Stimulated activated memory B cell treated with anti-CD40 and anti-IgM and Interleukin-4, amounts not matched to agents 10 μg/mL and 1 μg/mL and 100 μg/mL, for 72 hours (primary cell): Measurements from ENCODE around the gene ARHGEF28.

Experiments
- ATAC-seq: fragments of 150-1000 bp; cut with Tn5 transposase; 2 replicates; pipeline ENCODE4 v1.10.0; 2021
- H3K27ac Mint-ChIP-seq: one replicate; pipeline ENCODE4 v1.8.0; 2022; ENCODE audit warnings: mild to moderate bottlenecking, mixed read lengths
- H3K27me3 Mint-ChIP-seq: one replicate; pipeline ENCODE4 v1.8.0; 2022; ENCODE audit warnings: mixed read lengths
- H3K36me3 Mint-ChIP-seq: one replicate; pipeline ENCODE4 v1.8.0; 2022; ENCODE audit warnings: mixed read lengths
- H3K4me1 Mint-ChIP-seq: one replicate; pipeline ENCODE4 v1.8.0; 2022; ENCODE audit warnings: mixed read lengths
- H3K4me3 Mint-ChIP-seq: one replicate; pipeline ENCODE4 v1.8.0; 2022; ENCODE audit warnings: mild to moderate bottlenecking, moderate library complexity, mixed read lengths
- H3K9me3 Mint-ChIP-seq: one replicate; pipeline ENCODE4 v1.8.0; 2022; ENCODE audit warnings: mixed read lengths

The ARHGEF28 gene

DNA sequence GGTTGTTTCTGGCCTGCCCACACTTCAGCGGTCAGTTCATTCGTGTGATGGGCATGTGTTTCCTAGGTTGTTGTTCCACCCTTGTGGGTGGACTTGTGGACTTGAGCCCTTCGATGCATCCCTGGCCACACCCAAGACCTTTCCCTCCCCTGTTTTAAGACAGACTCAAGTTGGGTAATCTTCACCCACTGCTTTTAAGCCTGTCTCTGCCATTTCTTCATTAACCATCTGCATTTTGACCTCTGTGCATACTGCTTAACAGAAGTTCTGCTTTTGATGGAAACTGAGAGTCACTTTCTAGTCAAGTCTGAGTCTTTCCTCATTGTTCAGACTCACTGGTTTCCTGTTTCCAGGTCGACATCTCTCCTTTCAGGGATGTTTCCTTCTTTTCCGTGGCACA lies 233.7 kb downstream of the ARHGEF28 start:
- Mint-ChIP-seq H3K4me1 (no peaks in the 10 kb centered on the region), H3K9me3 (no peaks in the 10 kb centered on the region), H3K27me3 (peaks cover 9% of the 10 kb centered on the region), H3K4me3 (no peak overlapping the region), H3K36me3 (no peaks in the 10 kb centered on the region), H3K27ac (no peak overlapping the region)
- no peak for ATAC-seq

DNA sequence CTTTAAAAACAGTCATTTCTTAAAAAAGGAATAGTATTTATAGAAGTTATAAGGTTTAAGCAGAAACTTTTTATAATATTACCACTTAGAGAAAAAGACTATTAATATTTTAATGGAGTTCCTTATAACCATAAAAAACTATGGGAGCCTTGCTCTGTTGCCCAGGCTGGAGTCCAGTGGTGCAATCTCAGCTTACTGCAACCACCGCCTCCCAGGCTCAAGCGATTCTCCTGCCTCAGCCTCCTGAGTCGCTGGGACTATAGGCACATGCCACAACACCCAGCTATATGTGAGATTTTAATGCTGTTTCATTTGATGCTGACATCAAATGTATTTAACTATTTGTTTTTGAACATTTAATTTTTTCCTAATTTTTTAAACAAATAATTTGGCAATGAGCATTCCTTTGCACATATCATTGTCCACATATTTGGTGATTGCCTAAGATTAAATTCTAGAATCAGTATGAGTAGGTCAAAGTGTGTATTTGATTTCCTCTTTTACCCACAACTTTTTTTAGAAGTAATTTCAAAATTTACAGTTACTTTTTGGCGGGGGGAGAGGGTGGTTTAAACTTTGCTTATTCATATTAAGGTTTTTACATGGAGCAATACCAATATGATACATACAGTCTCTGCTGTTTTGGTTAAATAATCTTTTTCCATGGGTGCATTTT lies 235.5 kb downstream of the ARHGEF28 start:
- H3K4me1 Mint-ChIP-seq = no peaks in the 10 kb centered on the region
- H3K27me3 Mint-ChIP-seq = peaks cover 9% of the 10 kb centered on the region
- no peaks in the 10 kb centered on the region for H3K9me3 Mint-ChIP-seq
- ATAC-seq = no peak
- no peak overlapping the region for H3K27ac Mint-ChIP-seq
- no peaks in the 10 kb centered on the region for H3K36me3 Mint-ChIP-seq
- no peak overlapping the region for H3K4me3 Mint-ChIP-seq

DNA sequence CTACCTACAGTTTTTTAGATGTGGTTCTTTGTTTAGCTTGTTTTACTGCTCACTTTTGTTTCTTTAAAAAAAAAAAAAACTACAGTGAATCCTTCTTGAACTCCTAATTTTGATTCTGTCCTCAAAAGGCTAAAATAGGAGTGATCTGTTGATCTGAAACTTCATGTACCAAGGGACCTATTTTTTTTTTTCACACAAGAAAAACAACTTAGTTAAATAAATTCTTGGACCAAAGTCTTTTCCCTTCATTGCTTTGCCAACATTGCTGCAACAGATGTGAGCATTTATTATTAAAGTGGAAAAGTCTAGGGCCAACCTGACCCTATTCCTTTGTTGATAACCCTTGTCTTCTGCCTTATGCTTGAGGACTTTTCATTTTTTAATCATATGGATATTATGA lies 236.8 kb downstream of the ARHGEF28 start:
- H3K27ac Mint-ChIP-seq = no peak overlapping the region
- peaks cover 16% of the 10 kb centered on the region for H3K27me3 Mint-ChIP-seq
- no peak overlapping the region for H3K4me3 Mint-ChIP-seq
- no peaks in the 10 kb centered on the region for H3K36me3 Mint-ChIP-seq
- no peak for ATAC-seq
- H3K4me1 Mint-ChIP-seq = no peaks in the 10 kb centered on the region
- H3K9me3 Mint-ChIP-seq = no peaks in the 10 kb centered on the region

DNA sequence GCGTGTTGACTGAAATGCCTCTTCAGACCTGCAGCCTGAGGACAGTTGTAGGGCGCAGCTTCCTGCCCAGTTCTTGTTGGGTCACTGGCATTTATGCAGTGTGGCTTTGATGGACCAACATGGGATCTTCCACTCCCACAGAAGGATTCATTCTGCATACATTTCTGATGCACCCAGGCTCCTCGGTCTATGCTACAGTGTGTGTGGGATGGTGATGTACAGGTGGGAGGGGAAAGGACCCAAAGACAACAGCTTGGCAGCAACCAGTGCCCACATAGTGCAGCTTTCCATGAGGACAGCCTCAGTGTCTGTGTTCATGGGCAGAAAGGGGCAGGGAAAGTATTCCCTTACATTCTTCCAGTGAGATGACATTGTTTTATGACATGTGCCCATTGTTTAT lies 237.9 kb downstream of the ARHGEF28 start:
- no peaks in the 10 kb centered on the region for H3K4me1 Mint-ChIP-seq
- H3K36me3 Mint-ChIP-seq = no peaks in the 10 kb centered on the region
- H3K27me3 Mint-ChIP-seq = peaks cover 18% of the 10 kb centered on the region
- no peak overlapping the region for H3K4me3 Mint-ChIP-seq
- no peaks in the 10 kb centered on the region for H3K9me3 Mint-ChIP-seq
- no peak overlapping the region for H3K27ac Mint-ChIP-seq
- ATAC-seq = no peak

DNA sequence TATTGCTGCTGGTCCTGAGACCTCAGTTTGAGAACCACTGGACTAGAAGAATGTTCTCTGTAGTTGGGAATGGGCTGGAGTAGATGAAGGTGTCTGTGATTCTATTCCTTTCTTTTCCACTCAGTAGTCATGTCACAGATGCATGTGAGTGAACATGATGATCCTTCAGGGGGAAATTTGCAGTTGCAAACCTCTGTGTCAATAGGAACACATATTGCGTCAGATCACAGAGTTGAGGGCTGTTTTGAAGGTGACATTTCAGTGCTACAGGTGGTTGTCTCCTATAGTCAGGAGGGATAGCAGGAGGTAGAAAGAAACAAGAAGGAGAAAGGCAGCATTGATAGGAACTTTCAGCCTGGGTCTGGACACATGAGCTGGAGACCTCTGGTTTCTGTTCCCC lies 239.3 kb downstream of the ARHGEF28 start:
- no peaks in the 10 kb centered on the region for H3K9me3 Mint-ChIP-seq
- H3K4me3 Mint-ChIP-seq = no peak overlapping the region
- H3K27me3 Mint-ChIP-seq = peaks cover 18% of the 10 kb centered on the region
- H3K4me1 Mint-ChIP-seq = no peaks in the 10 kb centered on the region
- H3K27ac Mint-ChIP-seq = no peak overlapping the region
- no peaks in the 10 kb centered on the region for H3K36me3 Mint-ChIP-seq
- ATAC-seq = no peak

DNA sequence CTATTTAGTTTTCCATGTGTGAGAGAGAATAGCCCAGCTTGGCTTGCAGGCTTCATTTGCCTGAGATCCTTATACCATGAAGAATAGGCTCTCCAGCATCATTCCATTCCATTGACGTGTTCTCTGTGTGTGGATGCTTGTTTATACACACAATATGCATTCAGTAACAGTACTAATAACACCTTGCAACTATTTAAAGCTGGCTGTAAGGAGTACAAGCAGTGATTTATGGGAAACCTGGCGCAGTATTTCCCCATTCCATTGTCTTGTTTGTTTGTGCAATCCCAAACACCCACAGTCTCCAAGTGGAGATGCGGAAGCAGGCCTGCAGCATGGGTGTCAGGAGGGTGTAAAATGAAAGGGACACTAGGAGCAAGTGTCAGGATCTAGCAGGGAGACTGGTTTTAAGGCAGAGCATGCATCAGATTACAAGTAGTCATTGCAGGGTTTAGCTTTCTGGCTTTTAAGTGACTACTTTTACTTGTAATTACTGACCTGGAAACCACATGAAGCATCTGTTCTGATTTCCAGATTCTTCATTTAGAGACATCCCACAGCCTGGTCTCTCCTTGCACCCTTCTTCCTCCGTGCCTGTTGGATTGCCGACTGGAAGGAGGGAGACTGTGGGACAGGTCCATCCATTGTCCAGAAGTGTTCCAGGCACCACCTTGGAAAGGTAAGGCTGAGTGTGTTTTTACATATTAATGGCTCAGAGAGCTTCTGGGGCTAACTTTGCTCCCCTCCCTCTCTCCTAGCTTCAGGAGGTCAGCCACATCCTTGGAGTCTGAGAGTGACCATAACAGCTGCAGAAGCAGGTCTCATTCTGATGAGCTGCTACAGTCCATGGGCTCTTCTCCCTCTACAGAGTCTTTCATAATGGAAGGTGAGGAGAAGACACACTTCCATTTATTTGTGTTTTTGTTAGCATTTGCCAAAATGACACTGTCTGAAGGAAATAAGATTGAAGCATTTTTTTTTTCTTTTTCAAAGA lies 241.6 kb downstream of the ARHGEF28 start:
- H3K4me1 Mint-ChIP-seq = no peaks in the 10 kb centered on the region
- no peak overlapping the region for H3K4me3 Mint-ChIP-seq
- H3K9me3 Mint-ChIP-seq = no peaks in the 10 kb centered on the region
- no peaks in the 10 kb centered on the region for H3K36me3 Mint-ChIP-seq
- peaks cover 9% of the 10 kb centered on the region for H3K27me3 Mint-ChIP-seq
- H3K27ac Mint-ChIP-seq = no peak overlapping the region
- no peak for ATAC-seq

DNA sequence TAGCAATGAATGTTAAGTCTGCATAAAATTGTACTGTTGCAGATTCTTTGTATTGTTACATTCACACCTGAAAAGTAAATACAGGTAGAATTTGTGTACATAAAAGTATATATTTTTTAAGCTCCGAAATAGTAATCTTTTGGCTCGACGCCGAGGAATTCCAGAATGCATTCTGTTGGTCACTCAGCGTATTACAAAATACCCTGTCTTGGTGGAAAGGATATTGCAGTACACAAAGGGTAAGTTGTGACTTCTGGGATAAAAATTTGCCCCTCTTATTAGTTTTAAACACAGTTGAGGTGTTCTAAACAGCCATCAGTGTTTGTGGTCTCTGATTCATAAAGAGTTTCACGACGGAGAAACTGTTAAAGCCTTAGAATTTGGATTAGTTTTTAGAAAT lies 257.6 kb downstream of the ARHGEF28 start:
- Mint-ChIP-seq H3K4me3 (no peak overlapping the region), H3K36me3 (no peaks in the 10 kb centered on the region), H3K4me1 (no peaks in the 10 kb centered on the region), H3K9me3 (no peaks in the 10 kb centered on the region), H3K27ac (no peak overlapping the region), H3K27me3 (peaks cover 29% of the 10 kb centered on the region)
- ATAC-seq = no peak

DNA sequence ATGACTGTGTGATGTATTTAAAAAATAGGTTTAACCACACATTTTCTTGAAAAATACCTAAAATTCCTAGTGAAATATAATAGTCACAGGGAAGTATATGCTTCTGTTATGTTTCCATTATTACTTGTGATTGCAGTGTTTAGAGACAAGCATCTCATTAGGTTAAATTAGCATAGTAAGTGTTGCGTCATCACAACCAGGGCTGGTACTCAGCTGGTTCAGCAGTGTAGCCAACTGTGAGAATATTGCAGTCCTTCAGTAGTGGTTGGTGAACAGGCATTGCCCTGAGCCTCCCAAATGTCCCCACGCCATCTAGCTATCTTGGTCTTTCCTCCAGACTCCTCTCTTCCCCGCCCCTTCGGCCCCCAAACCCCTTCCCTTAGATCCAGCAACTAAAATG lies 261.7 kb downstream of the ARHGEF28 start:
- Mint-ChIP-seq H3K9me3 (peaks cover 2% of the 10 kb centered on the region), H3K4me1 (no peaks in the 10 kb centered on the region)

DNA sequence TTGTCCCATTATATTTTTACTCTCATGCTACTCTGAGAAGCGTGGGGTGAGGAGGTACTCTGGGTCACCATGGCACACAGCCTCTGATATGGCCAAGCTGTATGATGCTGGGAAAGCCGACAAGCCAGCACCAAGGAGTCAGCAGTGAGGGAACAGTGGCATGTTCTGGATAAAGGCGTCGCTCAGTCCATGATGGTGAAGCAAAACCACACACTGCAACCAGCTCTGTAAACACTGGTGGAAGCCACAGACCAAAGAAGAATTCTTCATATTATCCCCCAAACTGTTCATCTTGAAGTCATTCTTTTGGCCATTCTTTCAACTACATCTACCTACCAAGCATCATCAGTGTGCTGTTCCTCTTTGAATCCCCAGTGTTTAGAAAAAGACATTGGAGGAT lies 264.6 kb downstream of the ARHGEF28 start:
- Mint-ChIP-seq H3K4me3 (no peak overlapping the region), H3K36me3 (no peaks in the 10 kb centered on the region), H3K4me1 (no peaks in the 10 kb centered on the region), H3K9me3 (peaks cover 2% of the 10 kb centered on the region), H3K27me3 (peaks cover 62% of the 10 kb centered on the region), H3K27ac (no peak overlapping the region)
- ATAC-seq = no peak

More for the DNA sequence above, 261.7 kb downstream of the ARHGEF28 start:
- ATAC-seq = no peak
- no peak overlapping the region for H3K27ac Mint-ChIP-seq
- no peaks in the 10 kb centered on the region for H3K36me3 Mint-ChIP-seq
- no peak overlapping the region for H3K4me3 Mint-ChIP-seq
- H3K27me3 Mint-ChIP-seq = peaks cover 46% of the 10 kb centered on the region

DNA sequence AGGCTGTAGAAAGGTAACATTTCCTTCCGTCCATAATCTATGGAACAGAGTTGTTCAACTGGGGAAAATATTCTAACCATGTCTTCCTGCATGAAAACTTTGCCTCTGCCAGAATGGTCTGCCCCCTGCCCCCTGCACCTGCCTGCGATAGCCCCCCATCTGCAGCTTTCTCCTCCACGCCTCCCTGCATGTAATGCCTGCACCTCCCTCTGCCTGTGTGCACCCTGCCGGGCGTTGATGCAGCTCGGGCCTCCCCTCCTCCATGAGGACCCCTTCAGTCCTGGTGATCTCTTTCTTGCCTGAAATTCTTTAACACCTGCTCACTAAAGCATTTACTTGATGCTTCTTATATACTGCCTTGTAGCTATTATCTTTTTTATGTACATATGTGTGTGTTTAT lies 266.2 kb downstream of the ARHGEF28 start:
- Mint-ChIP-seq H3K9me3 (peaks cover 2% of the 10 kb centered on the region), H3K27me3 (peaks cover 78% of the 10 kb centered on the region), H3K4me3 (no peak overlapping the region), H3K4me1 (no peaks in the 10 kb centered on the region), H3K27ac (no peak overlapping the region), H3K36me3 (no peaks in the 10 kb centered on the region)
- ATAC-seq = no peak

DNA sequence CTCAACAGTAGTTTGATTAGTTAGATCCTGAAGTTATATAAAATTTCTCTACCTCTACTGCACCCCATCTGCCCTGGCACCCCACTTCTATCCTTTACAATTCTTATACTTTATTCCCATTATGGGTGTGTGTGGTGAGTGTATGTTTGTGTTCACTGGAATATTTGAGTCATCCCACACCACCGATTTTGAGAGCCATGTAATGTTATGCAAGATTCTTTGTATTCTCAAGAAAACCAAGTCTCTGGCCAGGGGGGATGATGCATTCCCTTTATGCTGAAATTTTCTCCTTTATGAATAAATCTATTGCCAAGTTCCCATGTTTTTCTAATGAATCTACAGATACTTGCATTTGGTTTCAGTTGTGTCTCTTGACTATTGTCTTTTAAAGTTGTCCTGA lies 266.8 kb downstream of the ARHGEF28 start:
- Mint-ChIP-seq H3K4me1 (no peaks in the 10 kb centered on the region), H3K27me3 (peaks cover 78% of the 10 kb centered on the region), H3K9me3 (peaks cover 2% of the 10 kb centered on the region), H3K27ac (no peak overlapping the region), H3K4me3 (no peak overlapping the region), H3K36me3 (no peaks in the 10 kb centered on the region)
- no peak for ATAC-seq

DNA sequence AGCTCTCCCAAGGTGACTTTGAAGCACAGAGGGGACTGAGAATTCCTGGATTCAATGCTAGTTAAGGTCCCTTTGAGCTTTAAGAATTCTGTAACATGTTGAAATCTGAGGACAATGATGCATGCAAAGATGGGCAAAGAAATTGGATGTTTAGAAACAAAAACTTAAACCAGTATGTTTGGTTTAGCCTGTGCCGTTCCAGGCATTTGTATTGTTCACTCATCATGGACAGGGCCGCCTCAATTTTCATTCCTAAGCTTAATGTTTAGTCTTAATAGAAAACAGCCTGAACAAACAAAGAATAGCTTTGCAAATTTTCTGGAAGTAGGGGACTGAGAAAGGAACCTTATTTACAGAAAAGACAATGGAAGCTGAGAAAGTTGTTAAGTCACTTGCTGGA lies 267.8 kb downstream of the ARHGEF28 start:
- Mint-ChIP-seq H3K36me3 (no peaks in the 10 kb centered on the region), H3K27me3 (peaks cover 77% of the 10 kb centered on the region), H3K27ac (no peak overlapping the region), H3K4me3 (no peak overlapping the region), H3K9me3 (peaks cover 2% of the 10 kb centered on the region), H3K4me1 (peaks cover 6% of the 10 kb centered on the region)
- no peak for ATAC-seq

DNA sequence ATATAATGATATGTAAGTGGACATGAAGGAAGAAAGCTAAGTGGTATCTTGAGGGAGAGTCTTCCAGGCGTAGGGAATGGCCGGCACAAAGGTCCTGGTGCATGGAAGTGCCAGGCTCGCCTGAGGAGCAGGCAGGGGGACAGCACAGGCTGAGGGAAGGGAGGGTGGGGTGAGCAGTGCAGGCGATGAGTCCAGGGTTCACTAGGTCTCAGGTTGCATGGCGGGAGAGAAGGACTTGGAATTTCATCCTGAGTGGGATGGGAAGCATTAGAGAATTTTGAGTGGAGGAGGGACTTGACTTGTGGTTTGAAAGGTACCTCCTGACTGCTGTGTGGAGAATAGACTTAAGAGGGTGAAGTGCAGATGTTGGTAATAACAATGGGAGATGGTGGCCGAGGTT lies 268.9 kb downstream of the ARHGEF28 start:
- Mint-ChIP-seq H3K27me3 (peaks cover 74% of the 10 kb centered on the region), H3K9me3 (peaks cover 2% of the 10 kb centered on the region), H3K36me3 (no peaks in the 10 kb centered on the region), H3K27ac (no peak overlapping the region), H3K4me3 (no peak overlapping the region), H3K4me1 (peaks cover 15% of the 10 kb centered on the region)
- ATAC-seq = no peak

DNA sequence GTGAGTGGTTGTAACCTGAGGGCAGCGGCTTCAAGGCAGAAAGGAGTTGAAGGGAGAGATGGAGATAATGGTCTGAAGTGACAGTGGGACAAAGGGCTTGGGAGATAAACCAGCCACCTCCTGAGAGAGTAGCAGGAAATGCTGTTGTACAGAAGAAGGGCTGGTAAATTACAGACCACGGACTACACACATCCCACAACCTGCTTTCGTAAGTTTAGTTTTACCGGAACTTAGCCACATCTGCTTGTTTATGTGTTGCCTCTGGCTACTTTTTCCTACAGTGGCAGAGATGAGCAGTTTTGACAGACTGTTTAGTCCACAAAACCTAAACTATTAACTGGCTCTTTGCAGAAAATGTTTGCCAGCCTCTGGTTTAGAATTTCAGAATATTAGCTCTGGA lies 269.5 kb downstream of the ARHGEF28 start:
- no peaks in the 10 kb centered on the region for H3K36me3 Mint-ChIP-seq
- H3K27ac Mint-ChIP-seq = no peak overlapping the region
- H3K4me1 Mint-ChIP-seq = peaks cover 15% of the 10 kb centered on the region
- no peak for ATAC-seq
- peaks cover 2% of the 10 kb centered on the region for H3K9me3 Mint-ChIP-seq
- H3K27me3 Mint-ChIP-seq = peaks cover 76% of the 10 kb centered on the region
- no peak overlapping the region for H3K4me3 Mint-ChIP-seq

DNA sequence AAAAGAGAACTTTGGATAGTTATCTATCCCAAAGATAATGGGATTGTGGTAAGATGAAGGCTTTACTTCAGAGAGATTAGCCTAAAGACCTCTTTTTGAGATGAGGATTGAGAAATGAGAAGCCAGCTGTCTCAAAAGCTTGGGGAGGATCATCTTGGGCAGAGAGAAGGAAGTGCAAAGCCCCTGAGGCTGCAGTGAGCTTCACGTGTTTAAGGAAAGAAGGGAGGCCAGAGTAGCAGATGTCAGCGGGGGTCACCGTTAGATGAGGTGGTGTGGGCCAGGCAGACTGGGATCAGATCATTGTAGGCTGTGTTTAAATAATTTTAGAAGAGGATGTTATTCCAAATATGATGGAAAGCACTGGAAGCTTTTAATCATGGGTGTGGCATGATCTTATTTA lies 270.1 kb downstream of the ARHGEF28 start:
- peaks cover 15% of the 10 kb centered on the region for H3K4me1 Mint-ChIP-seq
- no peak for ATAC-seq
- H3K9me3 Mint-ChIP-seq = peaks cover 2% of the 10 kb centered on the region
- H3K27ac Mint-ChIP-seq = no peak overlapping the region
- peaks cover 76% of the 10 kb centered on the region for H3K27me3 Mint-ChIP-seq
- H3K4me3 Mint-ChIP-seq = no peak overlapping the region
- H3K36me3 Mint-ChIP-seq = no peaks in the 10 kb centered on the region

DNA sequence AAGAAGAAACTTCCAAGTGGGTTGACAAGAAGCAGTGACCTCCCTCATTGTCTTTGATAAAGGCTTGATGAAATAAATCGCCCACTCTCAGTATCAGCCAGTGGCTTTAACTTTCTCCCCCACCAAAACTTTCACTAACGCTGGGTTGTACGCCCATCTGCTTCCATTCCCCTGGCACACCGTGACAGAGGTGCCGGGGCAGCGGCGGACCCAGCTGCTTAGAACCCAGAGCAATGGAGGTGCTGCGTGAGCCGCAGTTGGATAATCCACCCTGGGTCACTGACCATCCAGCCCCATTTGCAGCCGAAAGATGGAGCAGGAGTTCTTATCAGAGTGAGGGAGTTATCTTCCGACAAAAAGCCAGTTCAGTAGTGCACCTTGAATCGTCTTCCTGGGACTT lies 270.7 kb downstream of the ARHGEF28 start:
- no peak overlapping the region for H3K27ac Mint-ChIP-seq
- ATAC-seq = no peak
- H3K27me3 Mint-ChIP-seq = peaks cover 77% of the 10 kb centered on the region
- H3K4me3 Mint-ChIP-seq = no peak overlapping the region
- peaks cover 2% of the 10 kb centered on the region for H3K9me3 Mint-ChIP-seq
- H3K4me1 Mint-ChIP-seq = peaks cover 15% of the 10 kb centered on the region
- no peaks in the 10 kb centered on the region for H3K36me3 Mint-ChIP-seq
